MCF 10A (cell line): ENCODE results near the gene KIAA1191. TPM values are rescaled to one million over a fixed set of nuclear protein-coding genes. Genes with fewer than 3 reads are reported as not detected.

Experiments used
- BruUV-seq: library from RNA; stranded (reverse); fragments of 400-500 nt; replicated peaks from 2 replicates; lab custom pipeline; 2021; lab: Mats Ljungman, UMichigan
- CTCF ChIA-PET: fragments of 300-600 bp; sonication (Branson Sonifier 250); formaldehyde crosslinking; extraction: SDS; loops from one replicate; lab custom pipeline; 2021; ENCODE audit warnings: antibody characterized with exemption, inconsistent platforms; lab: Yijun Ruan, JAX
- POLR2A ChIA-PET: fragments of 300-600, 350-650 bp; sonication (Branson Sonifier 250); formaldehyde crosslinking; extraction: SDS; loops from one replicate; lab custom pipeline; 2020; ENCODE audit warnings: antibody characterized with exemption, inconsistent platforms; lab: Yijun Ruan, JAX
- DNase-seq: peaks from one replicate; pipeline ENCODE4 v3.0.0-alpha.2; 2018; ENCODE audit not compliant: unreplicated experiment
- H3K27ac Mint-ChIP-seq: one replicate; pipeline ENCODE4 v1.8.0; 2022; ENCODE audit warnings: mild to moderate bottlenecking, low read depth, mixed read lengths; ENCODE audit not compliant: unreplicated experiment
- H3K27me3 Mint-ChIP-seq: one replicate; pipeline ENCODE4 v1.8.0; 2022; ENCODE audit warnings: mixed read lengths; ENCODE audit not compliant: insufficient read depth, unreplicated experiment
- H3K36me3 Mint-ChIP-seq: one replicate; pipeline ENCODE4 v1.8.0; 2022; ENCODE audit warnings: mild to moderate bottlenecking, moderate library complexity, mixed read lengths; ENCODE audit not compliant: insufficient read depth, unreplicated experiment
- H3K4me1 Mint-ChIP-seq: one replicate; pipeline ENCODE4 v1.8.0; 2022; ENCODE audit warnings: mixed read lengths; ENCODE audit not compliant: insufficient read depth, unreplicated experiment
- H3K4me3 Mint-ChIP-seq: one replicate; pipeline ENCODE4 v1.8.0; 2022; ENCODE audit warnings: mild to moderate bottlenecking, moderate library complexity, mixed read lengths; ENCODE audit not compliant: unreplicated experiment
- H3K9me3 Mint-ChIP-seq: one replicate; pipeline ENCODE4 v1.8.0; 2022; ENCODE audit warnings: mixed read lengths; ENCODE audit not compliant: unreplicated experiment
- CTCF ChIP-seq: fragments of 200-600 bp; IDR thresholded peaks from one replicate; pipeline ENCODE4 v1.8.0; 2022; ENCODE audit warnings: antibody characterized with exemption, mild to moderate bottlenecking; ENCODE audit not compliant: unreplicated experiment
- intact Hi-C: fragments of 100-400 bp; cut with micrococcal nuclease; formaldehyde crosslinking; loops from 2 replicates; pipeline ENCODE4 v1.14.1; 2022
- total RNA-seq: library from RNA; stranded (reverse); gene quantifications from 2 replicates; pipeline ENCODE4 v1.2.3, GENCODE V29; 2022

KIAA1191 gene
- total RNA-seq, 1 experiment from 2014 or later, result 92.0 TPM

- peaks cover 29% of the 10 kb centered on the region for H3K36me3 Mint-ChIP-seq
- no peak for TF ChIP-seq CTCF
- peaks cover 3% of the 10 kb centered on the region for H3K9me3 Mint-ChIP-seq
- intact Hi-C loops, result no loop called here
- no peak overlapping the region for H3K4me3 Mint-ChIP-seq
- ChIA-PET POLR2A (no interaction called here), CTCF (interaction anchor here (0.6 to 0.7 kb wide), 2 partner anchors 21 to 876 kb away, joined by 3 read pairs; no protein-coding TSS in a partner anchor)
- peaks cover 6% of the 10 kb centered on the region for H3K4me1 Mint-ChIP-seq
- DNase-seq, result no peak
- H3K27me3 Mint-ChIP-seq, result no peaks in the 10 kb centered on the region
- H3K27ac Mint-ChIP-seq, result no peak overlapping the region
- no TSS peak for BruUV-seq
These were observed 22.3 kb downstream of the KIAA1191 start for GRCh38 chr5:176339304-176339703.

- CTCF ChIA-PET, result interaction anchor here (1.4 kb wide), 1 partner anchor 19 kb away, joined by 3 read pairs; no protein-coding TSS in a partner anchor
- Mint-ChIP-seq H3K4me1 (peaks cover 6% of the 10 kb centered on the region), H3K27ac (no peak overlapping the region), H3K4me3 (no peak overlapping the region), H3K36me3 (peaks cover 31% of the 10 kb centered on the region), H3K27me3 (no peaks in the 10 kb centered on the region), H3K9me3 (peaks cover 12% of the 10 kb centered on the region)
- intact Hi-C loops, result no loop called here
- no TSS peak for BruUV-seq
- POLR2A ChIA-PET, result interaction anchor here (0.7 kb wide), 1 partner anchor 29 kb away, joined by 3 read pairs; no protein-coding TSS in a partner anchor
- no peak for DNase-seq
- TF ChIP-seq CTCF, result no peak
These were observed 23.7 kb downstream of the KIAA1191 start for GRCh38 chr5:176337913-176338312.

- BruUV-seq, result no TSS peak
- no peak for TF ChIP-seq CTCF
- H3K27ac Mint-ChIP-seq, result peak overlapping the region; percentile 24
- CTCF ChIA-PET, result no interaction called here
- H3K36me3 Mint-ChIP-seq, result peaks cover 35% of the 10 kb centered on the region
- POLR2A ChIA-PET, result interaction anchor here (0.8 to 1.1 kb wide), 2 partner anchors 10 to 14 kb away, joined by 3 read pairs; no protein-coding TSS in a partner anchor
- peaks cover 12% of the 10 kb centered on the region for H3K9me3 Mint-ChIP-seq
- H3K4me3 Mint-ChIP-seq, result no peak overlapping the region
- DNase-seq, result peak; percentile 16
- intact Hi-C loops, result no loop called here
- no peaks in the 10 kb centered on the region for H3K27me3 Mint-ChIP-seq
- H3K4me1 Mint-ChIP-seq, result no peaks in the 10 kb centered on the region
These were observed 27.4 kb downstream of the KIAA1191 start for GRCh38 chr5:176334031-176334770.

- Mint-ChIP-seq H3K27me3 (no peaks in the 10 kb centered on the region), H3K4me3 (no peak overlapping the region), H3K27ac (no peak overlapping the region), H3K4me1 (no peaks in the 10 kb centered on the region), H3K36me3 (peaks cover 40% of the 10 kb centered on the region), H3K9me3 (no peaks in the 10 kb centered on the region)
- intact Hi-C loops, result no loop called here
- POLR2A ChIA-PET, result interaction anchor here (0.7 to 1.4 kb wide), 2 partner anchors 12 to 21 kb away, joined by 4 to 6 read pairs; no protein-coding TSS in a partner anchor
- no peak for TF ChIP-seq CTCF
- CTCF ChIA-PET, result interaction anchor here (1.7 kb wide), 1 partner anchor 9 kb away, joined by 4 read pairs; no protein-coding TSS in a partner anchor
- no TSS peak for BruUV-seq
- no peak for DNase-seq
These were observed 41.0 kb downstream of the KIAA1191 start for GRCh38 chr5:176320577-176320976.
